Frontal cortex (tissue), 4 donors: ENCODE measurements around the gene PUS1. TPM values are rescaled to one million over a fixed set of nuclear protein-coding genes. Genes with fewer than 3 reads are reported as not detected.

Experiments used
- DNase-seq, 2 donors: peaks; one replicate each; pipeline ENCODE4 v3.0.0; 2012; ENCODE audit warnings: low spot score in 2 of 2
- FAIRE-seq: peaks from 2 replicates; lab custom pipeline; 2012; peaks lifted over from hg19 to GRCh38; lab: Jason Lieb, UNC
- total RNA-seq: library from RNA; depleted of rRNA; stranded (reverse); fragments of >200 nt; gene quantifications from one replicate; pipeline ENCODE4 v1.2.3, GENCODE V29; 2014
- donor health status: control.
- donor health status: control.
- donor health status: control.

Gene PUS1
- total RNA-seq, 1 donor from 2014 or later: 3.3 TPM

GRCh38 chr12:131914179-131914702, 14.8 kb upstream of the PUS1 start:
- FAIRE-seq: no peak
- DNase-seq: no peak

GRCh38 chr12:131915000-131915689, 13.9 kb upstream of the PUS1 start:
- DNase-seq (no peak), FAIRE-seq (no peak)

GRCh38 chr12:131915823-131916222, 13.3 kb upstream of the PUS1 start:
- DNase-seq (no peak), FAIRE-seq (no peak)

- DNase-seq (peak in 1 of 2 donors; percentile 45), FAIRE-seq (no peak)
Measured at GRCh38 chr12:131916306-131917138, 12.6 kb upstream of the PUS1 start.

GRCh38 chr12:131917139-131917710, 11.9 kb upstream of the PUS1 start:
- FAIRE-seq (no peak), DNase-seq (peak in 1 of 2 donors; percentile 36)

GRCh38 chr12:131917711-131918306, 11.3 kb upstream of the PUS1 start:
- no peak for DNase-seq
- no peak for FAIRE-seq

GRCh38 chr12:131918311-131919050, 10.6 kb upstream of the PUS1 start:
- peak in 1 of 2 donors; percentile 58 for DNase-seq
- FAIRE-seq: no peak

GRCh38 chr12:131919051-131919347, 10.1 kb upstream of the PUS1 start:
- no peak for FAIRE-seq

GRCh38 chr12:131919366-131920156, 9.5 kb upstream of the PUS1 start:
- FAIRE-seq (no peak), DNase-seq (peak in 1 of 2 donors; percentile 33)

More at GRCh38 chr12:131919051-131919347, 10.1 kb upstream of the PUS1 start:
- peak in 1 of 2 donors; percentile 24 for DNase-seq

- FAIRE-seq: no peak
- DNase-seq: no peak
Measured at GRCh38 chr12:131920157-131920508, 8.9 kb upstream of the PUS1 start.

- DNase-seq: peak in 1 of 2 donors; percentile 24
- FAIRE-seq: no peak
Measured at GRCh38 chr12:131920902-131921840, 7.9 kb upstream of the PUS1 start.

GRCh38 chr12:131921866-131922769, 7.0 kb upstream of the PUS1 start:
- FAIRE-seq (no peak), DNase-seq (peak in 1 of 2 donors; percentile 15)

GRCh38 chr12:131922772-131923171, 6.3 kb upstream of the PUS1 start:
- no peak for FAIRE-seq

GRCh38 chr12:131923260-131923659, 5.8 kb upstream of the PUS1 start:
- DNase-seq (no peak), FAIRE-seq (no peak)

More at GRCh38 chr12:131922772-131923171, 6.3 kb upstream of the PUS1 start:
- no peak for DNase-seq

GRCh38 chr12:131927110-131928079, 1.7 kb upstream of the PUS1 start:
- FAIRE-seq (no peak), DNase-seq (no peak)
